ENCODE results near the gene AUTS2. TPM values are rescaled to one million over a fixed set of nuclear protein-coding genes. Genes with fewer than 3 reads are reported as not detected.
"Not testable (repeated sequence)": the region's sequence is repeated elsewhere in the genome, so short reads cannot be mapped to it uniquely, and the experiment has no call there.

Gene AUTS2
- polyA plus RNA-seq, 1 donor from 2014 or later = 97.3 TPM

DNA sequence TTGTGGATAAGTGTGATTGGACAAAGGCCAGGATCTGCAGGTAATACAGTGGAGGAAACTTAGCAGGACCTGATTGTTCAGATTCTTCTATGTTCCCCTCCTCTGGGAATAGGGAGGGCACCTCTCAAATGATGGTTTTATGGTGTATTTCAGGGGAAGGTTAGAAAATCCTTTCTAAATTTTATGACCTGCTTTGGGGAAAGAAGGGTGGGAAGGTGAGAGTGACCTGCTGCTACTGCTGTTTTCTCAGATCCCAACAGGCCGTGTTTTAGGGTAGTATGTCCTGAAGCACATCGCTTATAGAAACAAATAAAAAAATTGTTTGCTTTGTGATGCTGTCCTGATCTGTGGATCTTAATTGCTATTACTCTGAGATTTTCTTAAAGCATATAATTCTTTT lies 1129.6 kb downstream of the AUTS2 start:
- peaks cover 79% of the 10 kb centered on the region for H4K20me1 ChIP-seq (ENCODE audit: insufficient read depth)
- H3K27ac ChIP-seq (ENCODE audit: low read length) = no peak overlapping the region
- H3K4me2 ChIP-seq (ENCODE audit: low read length) = no peak overlapping the region

GRCh38 chr7:70728872-70729552 lies 1130.7 kb downstream of the AUTS2 start:
- H3K36me3 ChIP-seq (ENCODE audit: insufficient read depth, low read length) = no peaks in the 10 kb centered on the region
- no peak overlapping the region for H3K4me3 ChIP-seq (ENCODE audit: low read length)
- peaks cover 75% of the 10 kb centered on the region for H4K20me1 ChIP-seq (ENCODE audit: insufficient read depth)
- no peak overlapping the region for H3K9ac ChIP-seq (ENCODE audit: low read length)
- H3K9me2 ChIP-seq (ENCODE audit: insufficient read depth, low read length) = no peaks in the 10 kb centered on the region
- H3K27me3 ChIP-seq (ENCODE audit: insufficient read depth, low read depth, low read length) = no peaks in the 10 kb centered on the region
- H3K4me2 ChIP-seq (ENCODE audit: low read length) = no peak overlapping the region
- TF ChIP-seq EZH2 (IDR thresholded peaks at IDR 0.05; ENCODE audit: borderline replicate concordance, insufficient read depth, low read length, poor library complexity, severe bottlenecking) = no peak
- TF ChIP-seq MXI1 (conservative IDR thresholded peaks at IDR 0.05; ENCODE audit: poor library complexity, severe bottlenecking) = no peak
- TF ChIP-seq TAF1 (IDR thresholded peaks at IDR 0.05; ENCODE audit: low read depth) = no peak
- no peak for TF ChIP-seq EP300 (conservative IDR thresholded peaks at IDR 0.05; ENCODE audit: poor library complexity, severe bottlenecking)
- TF ChIP-seq RAD21 (conservative IDR thresholded peaks at IDR 0.05) = no peak
- no peak for TF ChIP-seq POLR2AphosphoS5 (IDR thresholded peaks at IDR 0.05)
- TF ChIP-seq, protein P1, sequence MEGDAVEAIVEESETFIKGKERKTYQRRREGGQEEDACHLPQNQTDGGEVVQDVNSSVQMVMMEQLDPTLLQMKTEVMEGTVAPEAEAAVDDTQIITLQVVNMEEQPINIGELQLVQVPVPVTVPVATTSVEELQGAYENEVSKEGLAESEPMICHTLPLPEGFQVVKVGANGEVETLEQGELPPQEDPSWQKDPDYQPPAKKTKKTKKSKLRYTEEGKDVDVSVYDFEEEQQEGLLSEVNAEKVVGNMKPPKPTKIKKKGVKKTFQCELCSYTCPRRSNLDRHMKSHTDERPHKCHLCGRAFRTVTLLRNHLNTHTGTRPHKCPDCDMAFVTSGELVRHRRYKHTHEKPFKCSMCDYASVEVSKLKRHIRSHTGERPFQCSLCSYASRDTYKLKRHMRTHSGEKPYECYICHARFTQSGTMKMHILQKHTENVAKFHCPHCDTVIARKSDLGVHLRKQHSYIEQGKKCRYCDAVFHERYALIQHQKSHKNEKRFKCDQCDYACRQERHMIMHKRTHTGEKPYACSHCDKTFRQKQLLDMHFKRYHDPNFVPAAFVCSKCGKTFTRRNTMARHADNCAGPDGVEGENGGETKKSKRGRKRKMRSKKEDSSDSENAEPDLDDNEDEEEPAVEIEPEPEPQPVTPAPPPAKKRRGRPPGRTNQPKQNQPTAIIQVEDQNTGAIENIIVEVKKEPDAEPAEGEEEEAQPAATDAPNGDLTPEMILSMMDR (IDR thresholded peaks at IDR 0.05; ENCODE audit: poor library complexity, severe bottlenecking) = no peak
- TF ChIP-seq, protein P2, sequence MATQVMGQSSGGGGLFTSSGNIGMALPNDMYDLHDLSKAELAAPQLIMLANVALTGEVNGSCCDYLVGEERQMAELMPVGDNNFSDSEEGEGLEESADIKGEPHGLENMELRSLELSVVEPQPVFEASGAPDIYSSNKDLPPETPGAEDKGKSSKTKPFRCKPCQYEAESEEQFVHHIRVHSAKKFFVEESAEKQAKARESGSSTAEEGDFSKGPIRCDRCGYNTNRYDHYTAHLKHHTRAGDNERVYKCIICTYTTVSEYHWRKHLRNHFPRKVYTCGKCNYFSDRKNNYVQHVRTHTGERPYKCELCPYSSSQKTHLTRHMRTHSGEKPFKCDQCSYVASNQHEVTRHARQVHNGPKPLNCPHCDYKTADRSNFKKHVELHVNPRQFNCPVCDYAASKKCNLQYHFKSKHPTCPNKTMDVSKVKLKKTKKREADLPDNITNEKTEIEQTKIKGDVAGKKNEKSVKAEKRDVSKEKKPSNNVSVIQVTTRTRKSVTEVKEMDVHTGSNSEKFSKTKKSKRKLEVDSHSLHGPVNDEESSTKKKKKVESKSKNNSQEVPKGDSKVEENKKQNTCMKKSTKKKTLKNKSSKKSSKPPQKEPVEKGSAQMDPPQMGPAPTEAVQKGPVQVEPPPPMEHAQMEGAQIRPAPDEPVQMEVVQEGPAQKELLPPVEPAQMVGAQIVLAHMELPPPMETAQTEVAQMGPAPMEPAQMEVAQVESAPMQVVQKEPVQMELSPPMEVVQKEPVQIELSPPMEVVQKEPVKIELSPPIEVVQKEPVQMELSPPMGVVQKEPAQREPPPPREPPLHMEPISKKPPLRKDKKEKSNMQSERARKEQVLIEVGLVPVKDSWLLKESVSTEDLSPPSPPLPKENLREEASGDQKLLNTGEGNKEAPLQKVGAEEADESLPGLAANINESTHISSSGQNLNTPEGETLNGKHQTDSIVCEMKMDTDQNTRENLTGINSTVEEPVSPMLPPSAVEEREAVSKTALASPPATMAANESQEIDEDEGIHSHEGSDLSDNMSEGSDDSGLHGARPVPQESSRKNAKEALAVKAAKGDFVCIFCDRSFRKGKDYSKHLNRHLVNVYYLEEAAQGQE (IDR thresholded peaks at IDR 0.05; ENCODE audit: borderline replicate concordance) = no peak
- TF ChIP-seq SMC3 (conservative IDR thresholded peaks at IDR 0.05; ENCODE audit: poor library complexity) = no peak
- H3K9me3 ChIP-seq (ENCODE audit: low read length) = no peaks in the 10 kb centered on the region
- H3F3A ChIP-seq (ENCODE audit: insufficient read depth, low read length, poor library complexity, severe bottlenecking) = no peaks in the 10 kb centered on the region
- H3K79me2 ChIP-seq (replicated peaks; ENCODE audit: insufficient read depth, low read length) = peaks cover 88% of the 10 kb centered on the region
- H3K27ac ChIP-seq (ENCODE audit: low read length) = no peak overlapping the region
- H2AFZ ChIP-seq (ENCODE audit: low read depth, low read length) = no peak overlapping the region

More for the DNA sequence above, 1129.6 kb downstream of the AUTS2 start:
- no peak overlapping the region for H2AFZ ChIP-seq (ENCODE audit: low read depth, low read length)
- TF ChIP-seq EZH2 (IDR thresholded peaks at IDR 0.05; ENCODE audit: borderline replicate concordance, insufficient read depth, low read length, poor library complexity, severe bottlenecking) (no peak), SMC3 (conservative IDR thresholded peaks at IDR 0.05; ENCODE audit: poor library complexity) (no peak), MXI1 (conservative IDR thresholded peaks at IDR 0.05; ENCODE audit: poor library complexity, severe bottlenecking) (no peak), TAF1 (IDR thresholded peaks at IDR 0.05; ENCODE audit: low read depth) (no peak)
- TF ChIP-seq, protein P1 (IDR thresholded peaks at IDR 0.05; ENCODE audit: poor library complexity, severe bottlenecking) = no peak
- no peaks in the 10 kb centered on the region for H3K36me3 ChIP-seq (ENCODE audit: insufficient read depth, low read length)
- no peak overlapping the region for H3K4me3 ChIP-seq (ENCODE audit: low read length)
- no peaks in the 10 kb centered on the region for H3K9me2 ChIP-seq (ENCODE audit: insufficient read depth, low read length)
- H3K79me2 ChIP-seq (replicated peaks; ENCODE audit: insufficient read depth, low read length) = peaks cover 93% of the 10 kb centered on the region
- no peaks in the 10 kb centered on the region for H3K9me3 ChIP-seq (ENCODE audit: low read length)
- H3K27me3 ChIP-seq (ENCODE audit: insufficient read depth, low read depth, low read length) = no peaks in the 10 kb centered on the region
- H3F3A ChIP-seq (ENCODE audit: insufficient read depth, low read length, poor library complexity, severe bottlenecking) = no peaks in the 10 kb centered on the region
- no peak overlapping the region for H3K9ac ChIP-seq (ENCODE audit: low read length)

DNA sequence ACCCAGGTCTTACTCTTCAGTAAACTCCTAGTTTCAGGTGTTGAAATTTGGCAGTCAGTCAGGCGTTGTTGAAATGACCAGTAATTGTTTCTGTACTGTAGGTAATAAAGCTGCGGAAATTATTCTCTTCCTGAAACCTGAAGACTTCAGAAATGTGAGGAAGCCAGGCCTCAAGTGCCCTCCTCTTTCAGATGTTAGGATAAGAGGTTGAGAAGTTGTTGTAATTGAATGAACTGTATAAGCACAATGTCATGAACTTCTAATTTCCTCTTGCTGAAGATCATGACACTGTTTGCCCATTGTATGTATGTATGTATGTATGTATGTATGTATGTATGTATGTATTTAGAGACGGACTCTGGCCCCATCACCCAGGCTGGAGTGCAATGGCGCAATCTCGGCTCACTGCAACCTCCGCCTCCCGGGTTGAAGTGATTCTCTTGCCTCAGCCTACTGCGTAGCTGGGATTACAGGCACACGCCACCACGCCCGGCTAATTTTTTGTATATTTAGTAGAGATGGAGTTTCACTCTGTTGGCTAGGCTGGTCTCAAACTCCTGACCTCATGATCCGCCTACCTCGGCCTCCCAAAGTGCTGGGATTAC lies 1131.4 kb downstream of the AUTS2 start:
- not testable (repeated sequence) for H3K4me2 ChIP-seq (ENCODE audit: low read length); H3K27me3 ChIP-seq (ENCODE audit: insufficient read depth, low read depth, low read length); H2AFZ ChIP-seq (ENCODE audit: low read depth, low read length); H3K27ac ChIP-seq (ENCODE audit: low read length); H3K9ac ChIP-seq (ENCODE audit: low read length); H3K9me2 ChIP-seq (ENCODE audit: insufficient read depth, low read length); H3F3A ChIP-seq (ENCODE audit: insufficient read depth, low read length, poor library complexity, severe bottlenecking); H3K36me3 ChIP-seq (ENCODE audit: insufficient read depth, low read length); H3K9me3 ChIP-seq (ENCODE audit: low read length); H3K4me3 ChIP-seq (ENCODE audit: low read length)
- Histone ChIP-seq H4K20me1 (ENCODE audit: insufficient read depth) (peaks cover 71% of the 10 kb centered on the region), H3K79me2 (replicated peaks; ENCODE audit: insufficient read depth, low read length) (peaks cover 88% of the 10 kb centered on the region)
